ENCODE measurements around the gene CDH8. TPM values are rescaled to one million over a fixed set of nuclear protein-coding genes. Genes with fewer than 3 reads are reported as not detected.

The CDH8 gene
- total RNA-seq, 1 experiment from 2014 or later: not detected

DNA sequence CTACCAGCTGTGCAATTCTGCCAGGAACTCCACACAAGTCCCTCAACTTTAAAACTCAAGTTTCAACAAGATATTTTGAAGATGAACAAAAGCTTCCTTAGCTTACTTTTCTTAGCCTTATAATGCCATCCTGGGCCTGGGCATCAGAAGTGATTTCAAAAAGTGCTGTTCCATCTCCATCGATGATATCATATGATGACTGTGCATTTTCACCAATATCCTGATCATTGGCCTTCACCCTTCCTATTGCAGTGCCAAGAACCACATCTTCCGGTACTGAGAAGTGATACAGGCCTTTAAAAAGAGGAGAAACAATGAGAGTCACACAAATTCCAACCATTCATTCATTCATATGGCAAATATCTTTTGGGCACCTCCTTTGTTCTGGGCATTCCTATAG is 215.4 kb downstream of the CDH8 start:
- Histone ChIP-seq H3K4me2 (no peak overlapping the region), H3K27me3 (ENCODE audit: insufficient read depth, low read depth) (no peaks in the 10 kb centered on the region), H3K27ac (no peak overlapping the region), H2AFZ (no peak overlapping the region), H3K79me2 (ENCODE audit: low read depth) (no peaks in the 10 kb centered on the region), H3K4me3 (no peak overlapping the region), H3K9me2 (ENCODE audit: insufficient read depth) (no peaks in the 10 kb centered on the region), H3K36me3 (ENCODE audit: low read depth) (no peaks in the 10 kb centered on the region), H3K4me1 (replicated peaks; ENCODE audit: insufficient read depth) (no peaks in the 10 kb centered on the region), H3F3A (ENCODE audit: insufficient read depth, low read depth) (no peaks in the 10 kb centered on the region), H4K20me1 (ENCODE audit: insufficient read depth) (no peaks in the 10 kb centered on the region), H3K9me3 (ENCODE audit: insufficient read depth, low read depth) (no peaks in the 10 kb centered on the region)
- no peak for DNase-seq
- TF ChIP-seq EZH2 (IDR thresholded peaks at IDR 0.05; ENCODE audit: low read depth): no peak
- TF ChIP-seq, protein P1, sequence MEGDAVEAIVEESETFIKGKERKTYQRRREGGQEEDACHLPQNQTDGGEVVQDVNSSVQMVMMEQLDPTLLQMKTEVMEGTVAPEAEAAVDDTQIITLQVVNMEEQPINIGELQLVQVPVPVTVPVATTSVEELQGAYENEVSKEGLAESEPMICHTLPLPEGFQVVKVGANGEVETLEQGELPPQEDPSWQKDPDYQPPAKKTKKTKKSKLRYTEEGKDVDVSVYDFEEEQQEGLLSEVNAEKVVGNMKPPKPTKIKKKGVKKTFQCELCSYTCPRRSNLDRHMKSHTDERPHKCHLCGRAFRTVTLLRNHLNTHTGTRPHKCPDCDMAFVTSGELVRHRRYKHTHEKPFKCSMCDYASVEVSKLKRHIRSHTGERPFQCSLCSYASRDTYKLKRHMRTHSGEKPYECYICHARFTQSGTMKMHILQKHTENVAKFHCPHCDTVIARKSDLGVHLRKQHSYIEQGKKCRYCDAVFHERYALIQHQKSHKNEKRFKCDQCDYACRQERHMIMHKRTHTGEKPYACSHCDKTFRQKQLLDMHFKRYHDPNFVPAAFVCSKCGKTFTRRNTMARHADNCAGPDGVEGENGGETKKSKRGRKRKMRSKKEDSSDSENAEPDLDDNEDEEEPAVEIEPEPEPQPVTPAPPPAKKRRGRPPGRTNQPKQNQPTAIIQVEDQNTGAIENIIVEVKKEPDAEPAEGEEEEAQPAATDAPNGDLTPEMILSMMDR (conservative IDR thresholded peaks at IDR 0.05): no peak
- intact Hi-C loops (cut with micrococcal nuclease; ENCODE audit: unreplicated experiment): no loop called here
- POLR2A ChIA-PET (ENCODE audit: unreplicated experiment): no interaction called here
- CTCF ChIA-PET: no interaction called here
- BruUV-seq (replicated peaks): no TSS peak

DNA sequence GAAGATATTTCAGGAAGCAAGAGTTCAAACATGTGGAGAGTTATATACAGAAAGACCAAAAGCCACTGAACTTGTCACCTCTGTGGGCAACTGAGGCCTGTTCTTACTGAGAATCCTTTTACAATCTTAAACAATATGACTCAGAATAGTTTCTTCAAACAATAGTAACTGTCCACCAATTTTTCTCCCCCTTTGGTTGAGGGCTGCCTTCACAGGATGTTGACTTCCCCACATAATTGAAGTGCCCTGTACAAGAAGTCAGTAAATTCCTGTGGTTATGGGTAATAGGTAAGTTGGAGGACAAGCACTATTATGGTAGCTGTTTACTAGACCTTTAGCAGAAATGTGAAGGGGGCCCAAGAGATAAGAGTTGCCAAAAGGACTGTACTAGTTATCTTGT is 215.8 kb downstream of the CDH8 start:
- no peaks in the 10 kb centered on the region for H3K27me3 ChIP-seq (ENCODE audit: insufficient read depth, low read depth)
- POLR2A ChIA-PET (ENCODE audit: unreplicated experiment): no interaction called here
- H3K9me2 ChIP-seq (ENCODE audit: insufficient read depth): no peaks in the 10 kb centered on the region
- no peak overlapping the region for H3K4me3 ChIP-seq
- H3F3A ChIP-seq (ENCODE audit: insufficient read depth, low read depth): no peaks in the 10 kb centered on the region
- no peak overlapping the region for H2AFZ ChIP-seq
- no peak overlapping the region for H3K27ac ChIP-seq
- H3K9me3 ChIP-seq (ENCODE audit: insufficient read depth, low read depth): no peaks in the 10 kb centered on the region
- BruUV-seq (replicated peaks): no TSS peak
- H3K79me2 ChIP-seq (ENCODE audit: low read depth): no peaks in the 10 kb centered on the region
- H3K4me1 ChIP-seq (replicated peaks; ENCODE audit: insufficient read depth): no peaks in the 10 kb centered on the region
- H4K20me1 ChIP-seq (ENCODE audit: insufficient read depth): no peaks in the 10 kb centered on the region
- CTCF ChIA-PET: no interaction called here
- no peak for DNase-seq
- intact Hi-C loops (cut with micrococcal nuclease; ENCODE audit: unreplicated experiment): no loop called here
- no peaks in the 10 kb centered on the region for H3K36me3 ChIP-seq (ENCODE audit: low read depth)
- TF ChIP-seq, protein P1 (conservative IDR thresholded peaks at IDR 0.05): no peak
- no peak for TF ChIP-seq EZH2 (IDR thresholded peaks at IDR 0.05; ENCODE audit: low read depth)
- H3K4me2 ChIP-seq: no peak overlapping the region

DNA sequence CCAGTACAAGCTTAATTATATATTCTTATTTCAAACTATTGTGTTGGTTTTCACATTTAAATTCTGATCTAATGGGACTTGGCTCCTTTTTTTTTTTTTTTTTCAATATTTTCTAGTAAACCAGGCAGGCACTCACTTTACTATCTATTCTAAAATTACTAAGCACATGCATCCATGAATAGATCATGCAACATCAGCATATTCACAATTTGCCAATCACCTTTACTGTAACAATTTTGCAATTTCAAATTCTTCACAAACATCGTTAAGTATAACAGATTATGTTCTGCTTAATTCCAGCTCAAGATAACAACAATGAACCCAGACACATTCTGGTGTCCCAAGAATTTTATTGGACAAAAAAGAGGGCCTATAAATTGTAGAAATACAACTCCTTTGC is 217.4 kb downstream of the CDH8 start:
- TF ChIP-seq, protein P1 (conservative IDR thresholded peaks at IDR 0.05): no peak
- no peak for TF ChIP-seq EZH2 (IDR thresholded peaks at IDR 0.05; ENCODE audit: low read depth)
- Histone ChIP-seq H3K27ac (no peak overlapping the region), H4K20me1 (ENCODE audit: insufficient read depth) (no peaks in the 10 kb centered on the region), H3K27me3 (ENCODE audit: insufficient read depth, low read depth) (no peaks in the 10 kb centered on the region), H3K4me2 (no peak overlapping the region), H3K4me3 (no peak overlapping the region), H3K36me3 (ENCODE audit: low read depth) (no peaks in the 10 kb centered on the region), H2AFZ (no peak overlapping the region), H3K4me1 (replicated peaks; ENCODE audit: insufficient read depth) (no peaks in the 10 kb centered on the region), H3K9me2 (ENCODE audit: insufficient read depth) (no peaks in the 10 kb centered on the region), H3K79me2 (ENCODE audit: low read depth) (no peaks in the 10 kb centered on the region), H3K9me3 (ENCODE audit: insufficient read depth, low read depth) (no peaks in the 10 kb centered on the region), H3F3A (ENCODE audit: insufficient read depth, low read depth) (no peaks in the 10 kb centered on the region)
- no peak for DNase-seq
- ChIA-PET CTCF (no interaction called here), POLR2A (ENCODE audit: unreplicated experiment) (no interaction called here)
- BruUV-seq (replicated peaks): no TSS peak
- intact Hi-C loops (cut with micrococcal nuclease; ENCODE audit: unreplicated experiment): no loop called here
